ENCODE data around the gene NDRG4.

- TF ChIP-seq CTCF (conservative IDR thresholded peaks at IDR 0.05) (no peak), EZH2 (IDR thresholded peaks at IDR 0.05; ENCODE audit: low read depth) (no peak)
Observed at GRCh38 chr16:58535100-58535499, 35.2 kb downstream of the NDRG4 start.
